ENCODE results near the gene NOTUM. TPM values are rescaled to one million over a fixed set of nuclear protein-coding genes. Genes with fewer than 3 reads are reported as not detected.
"Not testable (repeated sequence)": the region's sequence is repeated elsewhere in the genome, so short reads cannot be mapped to it uniquely, and the experiment has no call there.

NOTUM gene
- polyA plus RNA-seq, 3 donors = 2.1 to 4.3 (median 2.4) TPM

DNA sequence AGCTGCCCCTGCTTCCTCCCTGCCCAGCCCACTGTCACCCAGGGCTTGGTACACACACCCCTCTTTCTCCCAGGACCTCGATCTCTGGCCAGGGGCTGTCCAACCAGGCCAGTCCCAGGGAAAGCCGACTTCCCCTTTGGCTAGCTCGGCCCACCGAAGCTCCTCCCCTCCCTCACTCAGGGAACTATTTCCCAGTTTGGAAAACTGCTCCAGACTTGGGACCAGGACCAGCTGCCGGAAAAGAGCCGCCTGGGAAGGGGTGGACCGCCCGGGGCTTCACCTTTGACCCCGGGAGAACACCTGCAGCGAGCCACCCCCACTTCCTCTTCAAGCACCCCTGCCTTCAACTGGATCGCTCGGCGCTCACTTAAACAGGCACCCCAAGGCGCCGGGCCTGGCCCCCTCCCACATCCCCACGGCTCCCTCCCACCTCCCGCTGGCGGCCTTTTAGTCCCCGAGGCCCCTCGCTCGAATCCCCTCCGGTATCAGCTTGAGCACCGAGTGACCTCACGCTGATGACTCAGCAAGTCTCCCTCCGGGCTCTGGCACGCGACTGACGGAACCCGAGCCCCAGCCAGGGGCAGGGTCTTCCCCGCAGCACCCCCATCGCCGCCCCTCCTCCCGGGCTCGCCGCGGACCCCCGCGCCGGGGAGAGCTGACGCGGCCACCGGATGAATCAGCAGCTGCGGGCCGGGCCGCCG lies 34.4 kb downstream of the NOTUM start:
- peak; percentile 60 for DNase-seq

DNA sequence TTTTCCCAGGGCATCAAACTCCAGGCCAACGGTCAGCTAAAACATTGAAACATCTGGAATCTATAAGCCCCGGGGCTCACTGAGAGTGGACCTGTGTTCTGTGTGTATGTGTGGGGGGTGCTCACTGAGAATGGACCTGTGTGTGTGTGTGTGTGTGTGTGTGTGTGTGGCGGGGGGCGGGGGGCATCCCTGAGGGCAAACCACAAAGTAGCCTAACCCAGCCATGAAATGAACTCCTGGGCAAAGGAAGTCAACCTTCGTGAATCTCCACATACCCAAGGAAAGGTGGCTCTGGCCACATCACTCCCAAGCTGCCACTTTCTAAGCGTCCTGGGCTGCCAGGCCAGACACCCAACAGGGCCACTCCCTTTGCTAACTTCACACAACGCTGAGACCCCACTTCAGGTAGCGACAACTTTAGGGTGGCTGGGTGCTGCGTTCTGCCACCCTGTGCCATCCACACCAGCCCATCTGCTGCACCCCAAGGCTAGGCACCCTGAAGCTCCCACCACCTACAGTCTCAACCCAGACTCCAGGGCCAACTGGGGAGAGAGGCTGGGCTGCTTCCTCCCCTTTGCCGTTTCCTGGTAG lies 35.0 kb downstream of the NOTUM start:
- DNase-seq = no peak

DNA sequence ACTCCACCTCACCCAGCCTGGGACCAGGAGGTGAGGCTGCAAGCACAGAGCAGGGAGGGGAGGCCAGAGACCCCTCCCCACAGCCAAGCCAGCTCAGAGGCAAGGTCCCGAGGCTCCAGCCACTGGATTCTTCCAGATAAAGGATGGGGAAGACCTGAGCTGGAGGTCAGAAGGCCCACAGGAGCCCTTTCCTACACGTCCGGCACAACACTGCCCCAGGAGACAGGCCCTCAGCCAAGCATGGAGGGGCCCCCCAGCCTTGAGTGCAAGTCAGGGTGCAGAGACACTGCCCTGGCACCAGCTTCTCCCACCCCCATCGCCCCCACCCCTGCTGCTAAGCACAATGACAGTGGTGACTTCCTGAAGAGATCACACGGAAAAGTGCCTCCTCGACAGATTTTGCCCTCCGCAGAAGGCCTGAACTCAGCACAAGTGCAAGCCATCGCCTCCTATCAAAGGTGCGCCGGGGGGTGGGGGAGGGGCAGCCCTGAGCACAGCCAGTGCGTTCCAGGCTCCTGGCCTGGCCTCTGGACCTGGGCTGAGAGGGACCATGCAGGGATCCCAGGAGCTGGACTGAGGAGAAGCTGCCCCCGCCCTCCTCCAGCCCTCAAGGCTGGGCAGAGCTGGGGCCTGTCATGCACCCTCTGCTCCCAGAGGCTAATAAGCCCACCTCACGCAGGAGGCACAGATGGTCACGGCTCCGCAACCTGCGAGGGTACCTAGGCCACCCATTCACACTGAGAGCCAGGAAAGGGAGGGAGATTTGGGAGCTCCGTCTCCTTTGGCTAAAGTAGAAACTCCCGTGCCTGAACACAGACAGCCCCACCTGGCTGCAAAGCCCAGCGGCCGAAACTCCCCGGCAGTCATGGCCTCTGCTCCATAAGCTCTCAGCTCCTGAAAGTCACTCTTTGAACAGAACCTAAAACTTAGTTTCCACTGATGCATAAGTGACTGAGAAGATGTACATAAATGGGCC lies 36.1 kb downstream of the NOTUM start:
- DNase-seq = no peak

DNA sequence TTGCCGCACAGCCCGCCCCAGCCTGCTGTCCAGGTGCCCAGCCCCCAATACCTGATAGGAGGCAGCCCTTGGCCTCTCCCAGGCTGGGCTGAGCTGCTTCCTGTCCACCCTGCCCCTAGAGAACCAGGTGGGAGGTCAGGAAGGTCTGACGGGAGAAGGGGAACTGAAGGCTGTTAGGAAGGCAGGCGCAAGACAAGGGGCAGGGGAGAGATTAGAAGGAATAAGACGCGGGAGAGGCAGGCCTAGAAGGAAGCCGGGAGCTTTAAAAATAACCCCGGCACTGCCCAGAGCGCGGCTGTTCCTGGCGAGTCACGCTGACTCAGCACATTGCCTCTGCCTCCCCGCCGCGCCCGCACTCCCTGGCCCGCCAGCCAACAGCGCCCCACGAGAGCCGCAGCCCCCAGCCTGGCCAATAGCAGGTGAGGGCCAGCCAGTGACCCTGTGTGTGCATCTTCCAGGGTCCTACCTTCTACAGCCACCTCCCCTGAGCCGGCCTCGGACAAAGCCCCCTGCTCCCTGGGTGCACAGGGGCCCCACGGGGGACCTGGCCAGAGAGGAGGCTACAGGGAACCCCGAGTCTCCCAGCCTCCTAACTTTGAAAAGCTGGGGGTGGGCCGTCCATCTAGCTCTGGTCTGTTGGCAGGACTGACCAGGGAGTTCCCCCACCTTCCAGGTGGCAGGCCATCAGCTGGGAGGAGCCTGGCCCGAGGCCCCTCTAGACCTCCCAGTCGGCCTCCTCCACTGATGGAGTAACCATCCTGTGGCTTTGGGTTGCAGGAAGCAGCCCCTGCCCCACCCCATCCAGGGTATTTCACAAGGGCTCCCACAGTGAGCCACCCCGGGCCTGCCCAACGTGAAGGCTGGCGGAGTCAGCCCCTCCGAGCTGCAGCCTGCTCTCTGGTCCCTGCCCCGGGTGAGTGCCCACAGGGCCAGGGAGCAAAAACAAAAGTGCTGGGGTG lies 37.4 kb downstream of the NOTUM start:
- DNase-seq = no peak

DNA sequence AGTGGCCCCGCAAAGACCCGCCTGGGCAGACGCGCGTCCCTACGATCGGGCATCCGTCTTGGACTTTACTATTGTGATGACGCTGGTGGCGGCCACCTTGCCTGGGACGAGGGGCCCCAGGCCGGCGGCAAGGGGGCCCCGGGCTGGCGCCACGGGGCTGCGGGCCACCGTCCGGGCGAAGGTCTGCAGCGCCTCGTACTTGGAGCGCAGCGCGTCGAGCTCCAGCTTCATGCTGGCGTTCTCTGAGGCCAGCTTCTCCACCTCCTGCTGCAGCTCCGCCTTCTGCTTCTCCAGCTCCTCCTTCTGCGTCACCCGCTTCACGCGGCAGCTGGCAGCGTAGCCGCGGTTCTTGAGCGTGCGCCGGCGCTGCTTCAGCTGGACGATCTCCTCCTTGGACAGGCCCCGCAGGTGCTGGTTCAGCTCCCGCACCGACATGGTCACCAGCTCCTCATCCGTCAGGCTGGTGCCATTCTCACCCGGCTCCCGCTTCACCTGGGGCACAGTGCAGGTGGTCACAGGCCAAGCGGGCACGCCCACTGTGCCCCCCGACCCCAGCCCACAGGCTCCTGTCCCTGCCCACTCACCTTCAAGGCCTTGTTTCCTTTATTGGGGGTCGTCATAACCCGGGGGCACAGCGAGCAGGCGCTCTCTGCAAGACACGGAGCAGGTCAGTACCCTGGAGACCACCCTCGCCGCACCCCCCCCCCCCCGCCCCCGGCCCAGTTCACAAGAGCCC lies 38.3 kb downstream of the NOTUM start:
- no peak for DNase-seq

DNA sequence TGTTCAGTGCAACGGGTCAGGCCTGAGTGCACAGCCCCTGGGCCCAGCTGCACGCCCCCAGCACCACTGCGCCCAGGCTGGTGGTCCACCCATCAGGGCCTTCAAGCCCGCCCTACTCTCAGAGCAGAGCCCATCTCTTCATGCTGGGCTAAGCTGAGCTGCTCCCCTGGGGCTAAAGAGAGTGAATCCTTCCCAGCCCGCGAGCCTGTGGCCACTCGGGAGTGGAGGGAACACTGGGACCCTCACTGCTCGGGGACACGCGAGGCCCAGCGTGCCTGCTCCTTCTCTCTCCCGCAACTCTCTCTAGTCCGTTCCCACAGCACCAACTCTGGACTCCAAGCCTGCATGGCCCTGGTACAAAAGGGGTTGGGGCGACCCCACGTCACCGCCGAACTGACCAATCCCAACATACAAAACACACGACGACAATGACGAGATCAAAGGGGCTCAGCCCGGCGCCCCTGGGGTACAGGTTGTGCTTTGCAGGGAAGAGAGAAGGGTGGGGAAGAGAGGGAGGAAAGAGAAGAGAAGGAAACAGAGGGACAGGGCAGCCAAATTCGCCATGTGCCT lies 38.9 kb downstream of the NOTUM start:
- no peak for DNase-seq

DNA sequence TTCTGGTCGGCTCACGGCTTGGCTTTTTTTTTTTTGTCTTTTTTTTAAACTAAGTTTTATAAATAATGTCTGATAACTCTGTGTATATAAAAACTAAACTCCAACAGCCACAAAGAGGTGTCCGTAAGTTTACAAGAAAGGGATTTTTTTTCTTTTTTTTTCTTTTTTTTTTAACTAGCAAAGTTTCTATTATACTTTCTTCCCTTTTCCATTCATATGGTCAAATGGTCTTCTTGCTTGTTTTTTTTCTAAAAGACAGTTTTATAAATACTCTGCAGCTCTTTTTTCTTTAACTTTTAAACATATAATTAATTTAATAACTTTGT lies 39.5 kb downstream of the NOTUM start:
- no peak for DNase-seq

DNA sequence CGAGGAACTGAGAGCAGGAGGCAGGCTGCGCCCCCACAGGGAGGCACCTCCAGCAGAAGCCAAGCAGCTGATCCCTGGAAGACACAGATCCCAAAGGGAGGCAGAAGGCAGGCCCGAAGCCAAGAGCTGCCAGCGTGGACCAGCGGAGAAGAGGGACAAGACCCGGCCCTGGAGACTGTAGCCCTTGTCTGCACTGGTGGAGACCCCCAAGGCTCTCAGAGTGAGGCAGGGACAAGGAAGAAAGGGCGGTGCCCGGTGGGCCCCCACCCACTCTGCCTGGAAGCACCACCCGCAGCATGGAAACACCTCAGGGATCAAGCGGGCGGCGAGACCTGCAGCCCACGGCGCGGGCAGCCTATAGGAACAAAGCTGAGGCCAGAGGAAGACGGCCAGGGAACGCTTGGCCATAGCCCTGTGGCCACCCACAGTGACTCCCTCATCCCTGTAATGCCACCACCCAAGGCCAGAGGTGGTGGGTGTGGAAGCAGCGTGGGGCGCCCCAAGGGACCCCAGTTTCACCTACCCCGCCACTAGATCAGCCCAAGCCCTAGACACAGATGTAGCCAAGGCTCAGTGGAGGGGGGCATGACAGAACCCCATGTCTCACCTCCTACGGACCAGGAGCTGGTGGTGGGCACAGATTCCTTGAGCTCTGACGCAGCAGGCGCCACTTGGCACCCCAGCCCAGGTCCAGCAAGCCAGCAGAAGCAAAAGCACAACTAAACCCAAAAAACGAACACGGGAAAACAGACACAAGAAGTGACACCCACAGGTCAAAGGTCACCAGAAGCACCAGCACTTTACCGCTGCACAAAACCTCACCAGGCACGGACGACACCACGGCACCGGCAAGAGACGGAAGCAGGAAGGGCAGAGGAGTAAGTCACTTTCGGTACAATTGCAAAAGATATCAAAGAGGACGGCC lies 40.1 kb downstream of the NOTUM start:
- no peak for DNase-seq

DNA sequence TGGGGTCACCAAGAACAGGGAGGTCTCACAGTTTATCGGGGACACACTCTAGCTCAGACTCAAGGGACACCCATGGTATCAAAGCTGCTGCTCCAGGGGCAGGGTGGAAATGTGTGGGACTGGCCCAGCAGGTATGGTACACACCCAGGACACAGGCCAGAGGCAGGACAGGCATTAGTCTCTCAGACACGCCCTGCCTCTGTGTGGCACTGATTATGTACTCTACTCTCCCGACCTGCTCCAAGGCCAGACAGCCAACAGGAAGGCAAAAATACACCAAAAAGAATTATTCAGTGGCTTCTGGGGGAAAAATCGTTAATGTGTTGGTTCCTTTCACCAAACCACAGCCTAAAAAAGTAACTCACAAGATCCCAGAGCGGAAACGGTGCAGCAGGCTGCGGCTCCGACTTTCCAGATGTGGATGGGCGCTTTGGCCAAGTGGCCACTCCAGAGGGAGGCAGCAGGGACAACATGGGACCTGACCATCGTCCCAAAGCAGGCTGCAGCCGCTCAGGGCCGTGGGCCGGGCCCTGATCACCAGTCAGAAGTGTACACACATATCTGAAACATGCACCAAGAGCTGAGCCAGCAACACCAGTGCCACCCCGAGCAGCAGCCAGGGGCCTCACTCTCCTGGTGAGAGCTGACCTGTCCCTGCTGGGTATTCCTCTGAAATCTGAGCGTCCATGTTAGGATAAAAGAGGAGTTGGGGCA lies 42.0 kb downstream of the NOTUM start:
- no peak for DNase-seq

DNA sequence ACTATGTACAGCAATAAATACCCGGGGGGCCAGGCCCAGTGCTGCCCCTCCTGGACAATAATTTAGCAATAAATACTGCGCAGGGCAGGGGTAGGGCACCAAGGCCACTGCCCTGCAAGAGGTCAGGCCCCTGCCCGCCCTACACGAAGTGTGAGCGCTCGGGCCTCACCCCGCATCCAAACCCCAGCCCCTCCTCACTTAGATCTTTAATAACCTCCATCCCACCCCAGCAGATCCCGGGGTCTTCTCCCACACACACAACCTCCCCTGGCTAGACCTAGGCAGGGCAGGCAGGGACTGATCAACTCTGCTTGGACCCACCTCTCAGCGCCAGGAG lies 42.7 kb downstream of the NOTUM start:
- not testable (repeated sequence) for DNase-seq

DNA sequence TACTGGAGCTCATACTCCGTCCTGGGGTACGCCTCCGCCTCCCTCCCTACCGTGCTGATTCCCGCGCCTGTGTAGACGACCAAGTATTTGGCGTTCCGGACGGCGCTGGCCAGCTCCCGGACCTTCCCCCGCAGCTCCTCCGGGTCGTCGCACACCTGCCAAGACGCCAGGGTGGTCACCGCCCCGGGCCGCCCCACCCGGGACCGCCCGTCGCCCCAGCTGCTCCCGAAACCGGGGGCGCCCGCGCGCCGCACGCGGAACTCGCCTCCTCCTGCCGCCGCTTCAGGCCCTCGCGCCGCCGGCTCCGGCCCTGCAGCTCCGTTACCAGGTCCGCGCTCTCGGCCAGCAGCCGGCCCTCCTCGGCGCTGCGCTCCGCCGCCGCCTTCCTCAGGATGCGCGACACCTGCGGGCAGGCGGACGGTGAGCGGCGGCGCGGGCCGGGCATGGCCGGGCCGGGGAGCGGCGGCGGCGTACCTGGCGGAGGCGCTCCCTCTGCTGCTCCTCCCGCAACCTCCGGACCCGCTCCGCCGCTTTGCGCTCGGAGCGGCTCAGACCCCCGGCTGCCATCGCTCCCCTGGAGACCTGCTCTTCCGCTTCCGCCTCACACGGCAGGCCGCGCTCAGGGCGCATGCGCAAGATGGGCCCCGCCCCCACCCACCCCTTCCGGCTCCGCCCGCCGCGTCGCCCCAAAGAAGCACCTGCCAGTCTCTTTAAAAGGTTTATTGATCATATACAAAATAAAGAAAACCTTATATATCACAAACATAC lies 43.2 kb downstream of the NOTUM start, which contains the start of gene SIRT7:
SIRT7 (minus strand) TSS at position 612 of the 768 bp plus-strand sequence; CDS start at position 567, 45 bp downstream.
- peak; percentile 73 for DNase-seq

DNA sequence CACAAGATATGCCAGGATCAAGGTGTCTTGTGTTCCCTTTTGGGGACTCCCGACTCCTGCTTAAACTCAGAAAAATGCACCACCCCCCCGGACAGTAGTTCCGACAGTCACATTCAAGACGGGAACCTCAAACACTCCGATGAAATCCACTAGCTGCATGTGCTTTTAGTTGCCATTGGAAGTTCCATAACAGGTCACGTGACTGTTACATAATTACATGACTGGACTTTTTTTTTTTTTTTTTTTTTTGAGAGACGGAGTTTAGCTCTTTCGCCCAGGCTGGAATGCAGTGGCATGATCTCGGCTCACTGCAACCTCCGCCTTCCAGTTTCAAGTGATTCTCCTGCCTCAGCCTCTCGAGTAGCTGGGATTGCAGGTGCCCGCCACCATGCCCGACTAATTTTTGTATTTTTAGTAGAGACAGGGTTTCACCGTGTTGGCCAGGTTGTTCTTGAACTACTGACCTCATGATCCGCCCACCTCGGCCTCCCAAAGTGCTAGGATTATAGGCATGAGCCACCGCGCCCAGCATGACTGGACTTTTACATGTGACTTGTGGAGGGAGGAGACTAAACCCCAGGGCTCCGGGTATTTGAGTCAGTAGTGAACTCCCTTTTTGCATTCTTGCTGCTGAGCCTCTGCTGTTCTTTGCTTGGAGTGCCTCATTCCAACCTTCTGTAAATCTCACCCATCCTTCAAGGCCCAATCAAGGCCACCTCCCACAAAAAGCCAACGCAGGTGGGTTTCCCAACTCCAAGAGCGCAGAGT lies 44.6 kb downstream of the NOTUM start:
- DNase-seq = no peak

DNA sequence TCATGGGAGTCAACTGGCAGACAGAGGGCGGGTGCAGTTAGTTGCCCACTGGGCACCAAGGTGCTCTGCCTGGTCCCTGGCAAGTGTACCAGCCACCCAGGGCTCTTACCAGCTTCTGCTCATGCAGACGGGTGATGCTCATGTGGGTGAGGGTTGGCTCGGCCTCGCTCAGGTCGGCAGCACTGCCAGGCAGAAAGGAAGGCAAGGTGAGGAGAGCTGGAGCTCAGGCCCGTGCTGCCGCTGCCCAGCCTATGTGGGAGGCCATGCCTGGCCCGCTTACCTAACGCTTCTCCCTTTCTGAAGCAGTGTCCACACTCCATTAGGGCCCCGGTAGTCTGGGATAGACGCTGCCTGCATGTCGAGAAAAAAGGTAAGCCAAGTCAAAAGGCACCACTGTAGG lies 45.7 kb downstream of the NOTUM start:
- no peak for DNase-seq

DNA sequence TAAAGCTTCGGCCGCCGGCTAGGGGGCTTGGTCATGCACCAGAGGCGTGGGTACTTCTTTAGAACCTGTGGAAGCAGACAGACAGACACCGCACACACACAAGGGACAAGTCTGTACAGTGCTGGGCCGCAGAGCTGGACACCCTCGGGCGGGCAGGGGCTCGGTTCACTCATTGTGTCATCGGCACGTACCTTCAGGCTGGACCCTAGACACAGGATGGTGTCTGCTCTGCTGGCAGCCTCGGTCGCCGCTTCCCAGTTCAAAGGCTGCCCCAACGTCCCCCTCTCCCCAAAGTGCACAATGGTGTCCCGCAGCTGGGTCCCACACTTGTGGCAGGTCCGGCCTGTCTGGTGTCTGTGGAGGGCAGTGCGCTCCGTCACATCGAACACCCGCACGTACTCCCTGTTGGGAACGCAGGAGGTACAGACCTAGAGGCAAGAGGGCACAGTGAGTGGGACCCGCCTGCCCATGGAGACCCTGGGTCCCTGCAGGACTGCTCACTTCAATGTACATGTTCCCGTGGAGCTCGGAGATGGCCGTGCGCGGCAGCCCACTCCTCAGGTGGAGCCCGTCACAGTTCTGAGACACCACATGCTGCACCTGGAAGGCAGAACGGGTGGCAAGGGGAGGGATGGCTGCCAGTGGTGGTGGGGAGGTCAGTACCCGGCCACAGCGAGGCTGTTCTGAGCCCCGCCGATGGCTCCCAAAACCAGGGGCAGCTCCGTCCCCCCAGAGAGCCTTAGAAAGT lies 46.7 kb downstream of the NOTUM start:
- DNase-seq = no peak

DNA sequence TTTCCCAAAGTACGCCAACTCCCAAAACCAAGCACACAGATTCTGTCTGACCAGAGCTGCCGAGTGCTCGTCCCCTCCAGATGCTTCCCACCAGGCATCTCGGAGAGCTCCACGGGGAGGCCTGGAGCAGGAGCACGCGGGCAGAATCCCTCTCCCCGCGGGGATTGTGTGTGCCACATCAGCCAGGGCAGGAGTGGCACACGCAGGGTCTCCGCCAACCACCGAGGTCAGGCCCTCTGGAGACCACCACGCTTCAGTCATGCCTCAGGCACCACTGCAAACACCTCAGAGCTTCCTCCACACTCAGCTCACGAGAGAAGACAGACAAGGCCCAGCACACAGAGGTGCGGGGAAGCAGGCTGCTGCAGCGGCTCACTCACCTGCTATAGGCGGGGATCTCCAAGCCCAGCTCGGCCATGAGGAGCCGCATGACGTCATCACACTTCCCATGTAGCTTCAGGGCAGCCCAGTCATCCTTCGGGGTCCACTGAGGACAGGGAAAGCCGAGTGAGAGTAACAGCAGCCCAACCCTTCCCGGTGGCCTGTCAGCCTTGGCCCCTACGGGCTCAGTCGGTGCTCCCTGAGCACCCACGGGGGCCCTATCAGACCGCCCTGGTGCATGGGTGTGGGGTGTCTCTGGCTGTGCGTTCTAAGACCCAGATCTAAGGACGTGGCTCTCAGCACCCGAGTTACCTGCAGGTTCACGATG lies 47.4 kb downstream of the NOTUM start:
- DNase-seq = no peak
